GM12874 (cell line): ENCODE data around the gene POLR1A.

ENCODE experiments used
- TF ChIP-seq, protein P1 (sequence below): IDR thresholded peaks from 2 replicates; pipeline ENCODE4 v1.5.1; 2011; ENCODE audit warnings: low read depth, mild to moderate bottlenecking, control low read depth, low read length, moderate library complexity; ENCODE audit not compliant: insufficient read depth

POLR1A gene

DNA sequence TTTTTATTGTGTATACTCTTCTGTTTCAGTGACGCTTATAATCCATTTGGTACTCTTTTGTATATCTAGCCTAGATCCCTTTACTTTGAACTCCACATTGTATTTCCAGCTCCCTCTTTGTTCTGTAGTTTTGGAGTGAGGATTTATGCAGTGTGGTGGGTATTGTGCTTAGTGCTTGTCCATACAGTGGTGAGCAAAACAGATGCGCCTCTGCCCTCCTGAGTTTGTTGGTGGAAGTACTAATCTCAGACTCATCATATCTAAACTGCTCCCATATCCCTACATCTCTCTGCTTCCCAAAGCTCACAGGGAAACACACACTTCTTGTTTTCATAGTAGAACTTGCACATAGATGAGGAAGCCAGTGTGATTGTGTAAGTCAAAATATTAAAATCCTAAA, 12.4 kb upstream of the POLR1A start:
- TF ChIP-seq, protein P1, sequence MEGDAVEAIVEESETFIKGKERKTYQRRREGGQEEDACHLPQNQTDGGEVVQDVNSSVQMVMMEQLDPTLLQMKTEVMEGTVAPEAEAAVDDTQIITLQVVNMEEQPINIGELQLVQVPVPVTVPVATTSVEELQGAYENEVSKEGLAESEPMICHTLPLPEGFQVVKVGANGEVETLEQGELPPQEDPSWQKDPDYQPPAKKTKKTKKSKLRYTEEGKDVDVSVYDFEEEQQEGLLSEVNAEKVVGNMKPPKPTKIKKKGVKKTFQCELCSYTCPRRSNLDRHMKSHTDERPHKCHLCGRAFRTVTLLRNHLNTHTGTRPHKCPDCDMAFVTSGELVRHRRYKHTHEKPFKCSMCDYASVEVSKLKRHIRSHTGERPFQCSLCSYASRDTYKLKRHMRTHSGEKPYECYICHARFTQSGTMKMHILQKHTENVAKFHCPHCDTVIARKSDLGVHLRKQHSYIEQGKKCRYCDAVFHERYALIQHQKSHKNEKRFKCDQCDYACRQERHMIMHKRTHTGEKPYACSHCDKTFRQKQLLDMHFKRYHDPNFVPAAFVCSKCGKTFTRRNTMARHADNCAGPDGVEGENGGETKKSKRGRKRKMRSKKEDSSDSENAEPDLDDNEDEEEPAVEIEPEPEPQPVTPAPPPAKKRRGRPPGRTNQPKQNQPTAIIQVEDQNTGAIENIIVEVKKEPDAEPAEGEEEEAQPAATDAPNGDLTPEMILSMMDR, result no peak

DNA sequence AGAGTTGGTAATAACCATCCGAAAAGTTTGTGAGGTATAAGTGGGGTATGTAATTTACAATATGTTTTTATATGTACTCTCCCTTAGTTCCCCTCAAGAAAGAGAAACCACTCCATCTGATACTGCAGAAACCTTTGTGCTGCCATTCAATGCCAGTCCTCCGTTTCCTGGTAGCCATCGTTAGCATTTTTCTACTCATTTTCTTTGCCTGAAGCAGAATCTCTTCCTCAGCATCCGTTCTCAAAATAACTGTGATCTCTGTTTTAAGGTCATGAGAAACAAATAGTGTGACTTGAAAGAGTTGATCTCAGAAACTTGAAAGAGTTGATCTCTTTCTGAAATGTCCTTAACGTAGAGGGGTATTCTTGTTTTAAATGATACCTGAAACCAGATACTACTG, 1.3 kb upstream of the POLR1A start:
- TF ChIP-seq, protein P1, result no peak

DNA sequence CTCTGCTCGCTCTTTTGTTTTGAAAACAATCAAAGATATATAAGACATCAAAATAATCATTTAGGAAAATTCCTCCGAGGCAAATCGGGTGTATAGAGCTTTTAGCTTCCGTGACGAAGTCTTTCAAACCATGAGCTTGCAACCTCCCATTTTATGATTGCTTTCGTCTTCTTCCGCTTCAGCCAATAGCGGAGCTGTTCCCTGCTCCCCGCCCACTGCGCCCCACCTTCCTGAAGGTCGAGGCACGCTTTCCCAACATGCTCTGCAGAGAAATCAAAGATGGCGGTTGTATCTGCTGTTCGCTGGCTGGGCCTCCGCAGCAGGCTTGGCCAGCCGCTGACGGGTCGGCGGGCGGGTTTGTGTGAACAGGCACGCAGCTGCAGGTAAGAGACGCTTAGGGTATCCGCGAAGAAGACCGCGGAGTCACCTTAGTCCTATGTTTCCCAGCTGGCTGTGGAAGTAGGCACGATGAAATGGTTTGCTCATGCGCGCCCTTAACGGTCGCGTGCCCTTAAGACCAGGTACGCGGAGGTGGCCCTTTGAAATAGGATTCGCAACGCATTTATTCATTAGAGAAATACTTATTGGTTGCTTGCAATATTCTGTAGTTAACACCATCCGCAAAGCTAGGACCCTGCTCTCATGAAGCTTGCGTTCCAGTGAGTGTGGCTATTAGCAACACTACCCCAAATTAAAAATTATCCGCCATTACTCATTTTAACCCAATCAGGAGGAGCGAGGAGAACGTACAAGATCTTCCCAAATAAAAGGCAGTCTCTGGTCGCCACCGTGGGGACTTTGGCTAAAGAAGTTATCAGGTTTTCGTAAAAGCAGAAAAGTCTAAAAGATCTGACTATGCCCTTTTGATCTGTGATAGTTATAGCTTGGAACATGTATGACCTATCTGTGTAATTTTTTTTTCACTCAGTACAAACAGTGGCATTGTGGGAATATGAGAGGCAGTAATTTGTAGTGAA, 571 bp upstream of the POLR1A start, which contains the start of gene PTCD3:
Gene PTCD3, plus strand, starts transcription at position 267 of the 977 bp plus-strand sequence. Its CDS starts 13 bp downstream, at position 280.
- TF ChIP-seq, protein P1, result no peak

DNA sequence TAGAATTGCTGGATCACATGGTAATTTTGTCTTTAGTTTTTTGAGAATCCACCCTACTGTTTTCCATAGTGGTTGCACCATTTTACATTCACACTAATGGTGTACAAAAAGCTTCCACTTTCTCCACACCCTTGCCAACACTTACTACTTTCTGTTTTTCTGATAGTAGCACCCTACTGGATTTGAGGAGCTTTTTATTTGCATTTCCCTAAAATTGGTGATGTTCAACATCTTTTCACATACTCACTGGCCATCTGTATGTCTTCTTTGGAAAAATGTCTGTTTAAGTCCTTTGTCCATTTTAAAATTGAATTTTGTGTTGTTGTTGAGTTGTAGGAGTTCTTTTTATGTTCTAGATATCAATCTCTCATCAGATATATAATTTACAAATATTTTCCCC, 3.5 kb downstream of the POLR1A start:
- TF ChIP-seq, protein P1, result no peak

DNA sequence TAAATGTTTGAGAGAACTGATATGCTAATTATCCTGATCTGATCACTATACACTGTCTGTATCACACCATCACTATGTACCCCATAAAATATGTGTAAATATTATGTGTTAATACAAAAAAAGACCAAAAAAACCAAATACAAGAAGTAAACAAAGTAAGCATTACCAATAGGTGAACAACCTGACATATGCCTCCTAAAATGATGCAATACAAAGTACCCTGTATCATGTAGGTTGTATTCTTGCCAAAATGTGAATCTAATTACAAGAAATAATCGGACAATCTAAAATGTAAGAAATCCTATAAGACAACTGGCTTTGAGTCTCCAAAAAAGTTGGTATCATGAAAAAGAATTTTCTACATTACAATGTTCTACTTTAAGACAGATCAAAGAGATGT, 7.8 kb downstream of the POLR1A start:
- TF ChIP-seq, protein P1, result no peak

DNA sequence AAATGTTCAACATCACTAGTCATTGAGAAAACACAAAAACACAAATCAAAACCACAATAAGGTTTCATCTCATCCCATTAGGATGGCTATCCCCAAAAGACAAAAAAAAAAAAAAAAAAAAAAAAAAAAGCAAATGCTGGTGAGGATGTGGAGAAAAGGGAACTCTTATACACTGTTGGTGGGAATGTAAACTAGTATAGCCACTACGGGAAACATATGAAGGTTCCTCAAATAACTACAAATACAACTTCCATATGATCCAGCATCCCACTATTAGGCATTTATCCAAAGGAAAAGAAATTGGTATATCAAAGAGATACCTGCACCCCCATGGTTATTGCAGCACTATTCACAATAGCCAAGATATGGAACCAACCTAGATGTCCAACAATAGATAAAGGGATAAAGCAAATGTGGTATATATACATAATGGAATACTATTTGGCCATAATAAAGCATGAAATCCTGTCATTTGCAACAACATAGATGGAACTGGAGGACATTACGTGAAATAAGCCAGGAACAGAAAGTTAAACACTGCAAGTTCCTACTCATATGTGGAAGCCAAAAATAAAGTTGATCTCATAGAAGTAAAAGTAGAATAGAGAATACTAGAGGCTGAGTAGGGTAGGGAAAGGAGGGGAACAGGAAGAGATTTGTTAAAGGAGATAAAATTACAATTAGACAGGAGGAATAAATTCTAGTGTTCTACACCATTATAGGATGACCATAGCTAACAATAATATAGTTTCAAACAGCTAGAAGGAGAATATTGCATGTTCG, 8.4 kb downstream of the POLR1A start:
- TF ChIP-seq, protein P1, result no peak

DNA sequence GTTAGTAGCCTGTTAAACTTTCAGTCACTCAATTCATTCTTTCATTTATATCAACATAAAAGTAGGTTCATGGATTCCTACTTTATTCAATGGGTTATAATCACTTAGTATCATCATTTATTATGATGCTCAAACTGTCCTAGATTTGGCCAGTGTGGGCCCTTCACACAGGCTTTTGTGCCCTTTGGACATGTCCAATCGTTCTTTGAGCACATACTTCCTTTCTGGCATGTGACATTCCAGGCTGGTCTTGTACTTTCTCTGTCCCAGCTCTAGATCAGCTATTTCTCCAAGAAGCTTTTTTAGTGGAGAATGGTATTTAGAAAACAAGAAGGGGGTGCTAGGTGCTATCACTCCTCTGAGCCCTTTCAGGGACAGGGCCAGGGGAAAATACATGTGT, 11.5 kb downstream of the POLR1A start:
- TF ChIP-seq, protein P1, result no peak
